ENCODE measurements around the gene EDIL3. TPM values are rescaled to one million over a fixed set of nuclear protein-coding genes. Genes with fewer than 3 reads are reported as not detected.

EDIL3 gene
- total RNA-seq, 1 experiment from 2014 or later: 0.32 TPM

DNA sequence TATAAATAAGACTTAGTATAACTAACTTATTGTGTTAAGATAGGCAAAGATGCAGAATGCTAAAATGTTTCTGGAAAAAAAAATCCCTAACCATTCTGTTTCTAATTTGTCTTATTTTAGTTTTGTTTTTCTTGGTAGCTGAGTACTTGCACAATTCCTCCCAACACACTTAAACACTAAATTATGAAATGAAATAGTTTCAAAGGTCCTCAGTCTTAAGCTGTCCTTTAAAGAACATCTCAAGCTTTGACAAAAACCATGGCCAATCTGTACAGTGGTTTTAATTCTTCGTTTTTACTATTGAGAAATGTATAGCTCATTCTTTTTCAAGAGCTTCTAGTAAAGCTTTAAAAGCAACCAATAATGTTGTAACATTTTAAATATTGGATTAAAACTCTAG is 171.5 kb downstream of the EDIL3 start:
- H3K36me3 ChIP-seq (ENCODE audit: control insufficient read depth in 1 of 2, insufficient read depth in 2 of 2, low read length in 2 of 2): no peaks in the 10 kb centered on the region

More for the DNA sequence above, 171.5 kb downstream of the EDIL3 start:
- ChIA-PET POLR2A (no interaction called here), RAD21 (ENCODE audit: low non-redundant PET in 1 of 2, low total read pairs in 2 of 2, uncharacterized antibody in 2 of 2, unreplicated experiment in 2 of 2) (no interaction called here), CTCF (no interaction called here)
- Histone ChIP-seq H3K79me2 (ENCODE audit: insufficient read depth, low read length) (no peaks in the 10 kb centered on the region), H3K4me3 (replicated peaks in 1 of 2; ENCODE audit: low read depth in 1 of 2, low read length in 2 of 2) (no peak overlapping the region), H3K27me3 (ENCODE audit: insufficient read depth, low read length) (no peaks in the 10 kb centered on the region), H3K9ac (ENCODE audit: low read length) (no peak overlapping the region), H3K4me1 (ENCODE audit: control insufficient read depth in 1 of 2, insufficient read depth in 2 of 2, low read length in 2 of 2) (no peaks in the 10 kb centered on the region), H3K4me2 (ENCODE audit: low read length) (no peak overlapping the region), H4K20me1 (ENCODE audit: insufficient read depth) (no peaks in the 10 kb centered on the region), H3K9me3 (ENCODE audit: control insufficient read depth in 1 of 2, insufficient read depth in 1 of 2, low read depth in 1 of 2, low read length in 2 of 2) (no peaks in the 10 kb centered on the region), H3K9me2 (ENCODE audit: insufficient read depth) (no peaks in the 10 kb centered on the region), H2AFZ (ENCODE audit: low read depth, low read length, poor library complexity, severe bottlenecking) (no peak overlapping the region), H3K27ac (ENCODE audit: low read depth, low read length) (no peak overlapping the region)
- TF ChIP-seq SIN3A (IDR thresholded peaks at IDR 0.05; ENCODE audit: low read depth) (no peak), SP1 (IDR thresholded peaks at IDR 0.05; ENCODE audit: low read depth) (no peak), MAX (IDR thresholded peaks at IDR 0.05) (no peak), FOSL1 (IDR thresholded peaks at IDR 0.05; ENCODE audit: low read depth) (no peak), EZH2 (IDR thresholded peaks at IDR 0.05) (no peak), RAD21 (IDR thresholded peaks at IDR 0.05; ENCODE audit: low read depth) (no peak), REST (IDR thresholded peaks at IDR 0.05; ENCODE audit: low read depth) (no peak)
- TF ChIP-seq, protein P1, sequence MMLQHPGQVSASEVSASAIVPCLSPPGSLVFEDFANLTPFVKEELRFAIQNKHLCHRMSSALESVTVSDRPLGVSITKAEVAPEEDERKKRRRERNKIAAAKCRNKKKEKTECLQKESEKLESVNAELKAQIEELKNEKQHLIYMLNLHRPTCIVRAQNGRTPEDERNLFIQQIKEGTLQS (IDR thresholded peaks at IDR 0.05): no peak
- ATAC-seq: no peak
- intact Hi-C loops (cut with micrococcal nuclease): no loop called here
- no peak for DNase-seq (ENCODE audit: low read depth, low spot score)
- BruUV-seq (replicated peaks): no TSS peak

Data from HCT116 (cell line).